Renal cortex interstitium (tissue), 11 donors: Measurements from ENCODE around the gene DNAJC16. TPM values are rescaled to one million over a fixed set of nuclear protein-coding genes. Genes with fewer than 3 reads are reported as not detected.
A peak's percentile ranks its signal among the peaks of the same experiment; 100 is the strongest.
"Not testable (repeated sequence)": the region's sequence is repeated elsewhere in the genome, so short reads cannot be mapped to it uniquely, and the experiment has no call there.

Experiments
- DNase-seq, 11 donors: peaks; one replicate each; pipeline ENCODE4 v3.0.0-alpha.2; 2013; ENCODE audit warnings: low read depth in 9 of 11, low spot score in 4 of 11; ENCODE audit errors: extremely low read depth in 1 of 11
- polyA plus RNA-seq, 3 donors: library from polyadenylated mRNA; unstranded; fragments of 120-200 nt; gene quantifications; one replicate each; pipeline ENCODE4 v1.2.1, GENCODE V29; 2013; ENCODE audit not compliant: insufficient read length in 3 of 3

The DNAJC16 gene
- polyA plus RNA-seq, 3 donors: 27.0 to 40.5 (median 31.6) TPM

GRCh38 chr1:15603050-15603965 lies 76.7 kb downstream of the DNAJC16 start:
- DNase-seq: peak; percentile 89 to 97 (median 94)

- not testable (repeated sequence) for DNase-seq
These were observed 77.3 kb downstream of the DNAJC16 start for GRCh38 chr1:15603966-15604282.

- not testable (repeated sequence) for DNase-seq
These were observed 77.8 kb downstream of the DNAJC16 start for GRCh38 chr1:15604400-15604799.

DNA sequence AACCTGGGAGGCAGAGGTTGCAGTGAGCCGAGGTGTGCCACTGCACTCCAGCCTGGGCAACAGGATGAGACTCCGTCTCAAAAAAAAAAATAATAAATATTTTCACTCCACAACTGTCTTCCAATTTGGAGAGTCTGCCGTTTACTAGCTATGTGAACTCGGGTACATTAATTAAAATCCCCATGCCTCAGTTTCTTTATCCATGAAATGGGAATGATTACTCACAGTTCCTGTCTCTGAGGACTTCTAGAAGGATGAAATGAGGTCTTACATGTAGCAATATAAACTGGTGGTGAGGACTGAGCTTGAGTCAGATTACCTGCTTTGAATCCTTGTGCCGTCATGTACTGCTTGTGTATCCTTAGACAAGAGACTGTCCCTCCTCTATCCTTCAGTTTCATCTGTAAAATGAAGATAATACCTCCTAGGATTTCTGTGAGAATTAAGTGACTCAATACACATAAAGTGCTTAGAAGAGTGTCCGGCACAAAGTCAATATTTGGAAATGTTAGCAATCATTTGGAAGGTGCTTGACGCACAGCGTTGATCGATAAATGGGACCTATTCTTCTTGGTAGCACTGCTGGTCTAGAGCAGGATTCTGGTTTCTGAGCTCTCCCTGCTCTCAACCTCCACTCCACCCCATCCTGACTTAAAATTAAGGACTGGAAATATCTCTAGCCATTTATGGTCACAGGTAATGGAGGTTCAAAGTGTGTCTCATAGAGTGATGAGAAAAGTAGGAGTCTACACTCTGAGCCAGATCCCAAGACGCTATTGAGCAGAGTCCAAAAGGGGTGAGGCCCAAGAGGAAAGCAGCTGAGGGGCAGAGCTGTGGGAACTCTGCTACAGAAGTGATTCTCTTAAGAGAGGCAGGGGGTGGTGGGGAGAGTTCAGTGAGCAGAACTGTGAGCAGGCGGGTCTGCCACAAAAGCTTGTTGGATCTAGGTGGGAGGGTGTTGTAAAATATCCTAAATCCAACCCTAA lies 79.0 kb downstream of the DNAJC16 start:
- no peak for DNase-seq

DNA sequence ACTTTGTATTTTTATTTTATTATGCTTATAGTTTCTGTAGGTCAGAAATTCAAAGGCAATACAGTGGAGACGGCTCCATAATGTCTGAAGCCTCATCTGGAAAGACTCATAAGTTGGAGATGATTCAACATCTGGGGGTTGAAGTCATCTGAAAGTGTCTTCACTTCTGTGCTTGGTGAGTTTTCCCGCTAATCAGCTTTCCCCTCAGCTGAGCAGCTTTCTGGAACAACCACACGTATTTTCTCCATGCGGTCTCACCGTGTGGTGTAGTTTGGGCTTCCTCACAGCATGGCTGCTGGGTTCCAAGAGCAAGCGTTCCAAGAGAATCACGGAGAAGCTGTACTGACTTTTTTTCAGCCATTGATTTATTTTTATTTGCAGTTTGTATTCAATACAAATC lies 83.0 kb downstream of the DNAJC16 start:
- DNase-seq: no peak

- DNase-seq: no peak
These were observed 83.5 kb downstream of the DNAJC16 start for GRCh38 chr1:15610167-15610566.

DNA sequence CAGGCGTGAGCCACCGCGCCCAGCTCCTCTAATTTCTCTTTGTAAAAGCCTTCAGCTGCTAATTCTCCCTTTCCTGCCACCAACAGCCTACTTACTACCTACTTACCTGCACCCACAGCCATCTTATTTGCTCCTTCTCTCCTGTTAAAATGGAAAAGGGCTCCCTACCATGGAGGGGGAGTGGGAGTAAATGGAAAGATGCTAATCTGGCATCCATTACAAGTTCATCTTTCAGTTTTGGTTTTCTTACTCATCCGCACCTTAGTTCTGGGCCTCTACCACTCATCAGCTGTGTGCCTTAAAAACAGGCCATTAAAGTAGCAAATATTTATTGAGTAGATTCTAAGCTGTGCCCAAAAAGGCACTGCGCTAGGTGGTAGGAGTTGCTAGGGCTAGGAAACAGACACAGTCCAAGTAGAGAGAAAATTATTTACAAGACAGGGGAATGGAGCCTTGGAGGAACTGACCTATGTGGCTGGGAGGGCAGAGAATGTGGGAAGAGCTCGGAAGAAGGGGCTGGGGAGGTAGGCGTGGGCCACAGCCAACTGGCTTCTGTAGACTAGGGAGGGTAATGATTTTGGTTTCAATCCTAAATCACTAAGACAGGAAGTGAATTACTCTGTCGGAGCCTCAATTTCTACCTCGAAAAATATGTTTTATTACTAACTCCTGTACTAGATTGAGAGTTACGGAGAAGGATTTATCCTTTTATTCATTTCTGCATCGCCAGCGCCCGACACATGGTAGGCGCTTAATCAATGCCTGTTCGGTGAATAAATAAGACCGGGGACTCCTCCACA lies 89.9 kb downstream of the DNAJC16 start:
- no peak for DNase-seq

- peak; percentile 92 to 99 (median 96) for DNase-seq
These were observed 90.8 kb downstream of the DNAJC16 start, which contains the start of gene DDI2 for GRCh38 chr1:15617173-15618076. TSS of gene DDI2 (plus strand) at chr1:15617458. CDS start at chr1:15617671, 213 bp downstream.

GRCh38 chr1:15618077-15618654 lies 91.5 kb downstream of the DNAJC16 start:
- no peak for DNase-seq

DNA sequence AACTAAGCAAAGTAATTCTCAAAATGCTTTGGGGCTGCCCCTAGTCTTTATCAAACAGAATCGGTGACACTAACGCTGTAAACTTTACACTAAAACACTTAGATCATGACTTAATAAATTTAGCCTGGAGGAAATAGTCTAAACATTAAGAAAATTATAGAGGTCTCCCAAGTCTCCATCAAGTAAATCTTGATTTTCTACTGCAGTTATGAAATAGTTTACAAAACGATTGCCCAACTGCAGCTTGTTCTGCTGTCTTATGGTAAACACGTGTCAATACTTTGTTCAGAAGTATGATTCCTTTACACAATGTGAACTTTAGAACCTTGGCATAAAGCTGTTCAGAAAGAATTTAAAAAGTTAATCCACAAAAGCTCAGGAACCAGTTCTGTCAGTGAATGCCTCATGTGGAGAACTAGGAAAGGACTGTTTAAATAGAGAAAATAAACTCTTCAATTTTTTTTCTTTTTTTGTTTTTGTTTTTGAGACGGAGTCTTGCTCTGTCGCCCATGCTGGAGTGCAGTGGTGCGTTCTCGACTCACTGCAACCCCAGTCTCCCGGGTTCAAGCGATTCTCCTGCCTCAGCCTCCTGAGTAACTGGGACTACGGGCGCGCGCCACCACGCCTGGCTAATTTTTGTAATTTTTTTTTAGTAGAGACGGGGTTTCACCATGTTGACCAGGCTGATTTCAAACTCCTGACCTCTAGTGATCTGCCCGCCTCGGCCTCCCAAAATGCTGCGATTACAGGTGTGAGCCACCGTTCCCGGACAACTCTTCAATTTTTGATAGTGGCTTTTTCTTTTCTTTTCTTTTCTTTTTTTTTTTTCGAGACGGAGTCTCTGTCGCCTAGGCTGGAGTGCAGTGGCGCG lies 92.2 kb downstream of the DNAJC16 start:
- no peak for DNase-seq

DNA sequence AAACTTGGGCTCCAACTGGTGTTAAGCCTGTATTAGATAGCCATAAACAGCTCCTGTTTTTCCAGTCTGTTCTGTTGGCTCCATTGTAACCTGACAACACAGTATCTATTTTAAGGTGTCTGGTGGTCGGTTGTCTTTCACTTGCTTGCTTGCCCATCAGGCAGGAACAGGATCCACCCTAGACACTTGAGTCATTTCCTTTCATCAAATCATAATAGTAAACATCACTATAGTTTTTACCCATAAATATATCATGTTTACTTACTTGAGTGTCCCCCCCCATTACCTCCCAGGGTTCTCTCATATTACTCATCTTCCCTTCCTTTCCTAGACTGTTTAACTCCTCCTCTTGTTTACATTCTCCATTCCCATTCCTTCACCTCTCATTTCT lies 93.5 kb downstream of the DNAJC16 start:
- no peak for DNase-seq

GRCh38 chr1:15620902-15621682 lies 94.4 kb downstream of the DNAJC16 start:
- no peak for DNase-seq

DNA sequence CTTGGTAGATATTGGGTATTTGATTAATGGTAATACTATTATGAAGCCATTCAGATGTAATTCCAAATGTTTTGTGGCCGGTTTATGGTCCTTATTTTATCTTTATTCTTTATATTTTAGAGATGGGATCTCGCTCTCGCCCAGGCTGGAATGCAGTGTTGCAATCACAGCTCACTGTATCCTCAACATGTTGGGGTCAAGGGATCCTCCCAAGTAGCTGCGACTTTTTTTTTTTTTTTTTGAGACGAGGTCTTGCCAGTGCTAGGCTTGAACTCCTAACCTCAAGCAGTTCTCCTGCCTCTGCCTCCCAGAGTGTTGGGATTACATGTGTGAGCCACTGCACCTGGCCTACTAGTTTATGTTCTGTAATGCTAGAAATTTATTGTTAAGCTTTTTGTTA lies 95.3 kb downstream of the DNAJC16 start:
- no peak for DNase-seq

DNA sequence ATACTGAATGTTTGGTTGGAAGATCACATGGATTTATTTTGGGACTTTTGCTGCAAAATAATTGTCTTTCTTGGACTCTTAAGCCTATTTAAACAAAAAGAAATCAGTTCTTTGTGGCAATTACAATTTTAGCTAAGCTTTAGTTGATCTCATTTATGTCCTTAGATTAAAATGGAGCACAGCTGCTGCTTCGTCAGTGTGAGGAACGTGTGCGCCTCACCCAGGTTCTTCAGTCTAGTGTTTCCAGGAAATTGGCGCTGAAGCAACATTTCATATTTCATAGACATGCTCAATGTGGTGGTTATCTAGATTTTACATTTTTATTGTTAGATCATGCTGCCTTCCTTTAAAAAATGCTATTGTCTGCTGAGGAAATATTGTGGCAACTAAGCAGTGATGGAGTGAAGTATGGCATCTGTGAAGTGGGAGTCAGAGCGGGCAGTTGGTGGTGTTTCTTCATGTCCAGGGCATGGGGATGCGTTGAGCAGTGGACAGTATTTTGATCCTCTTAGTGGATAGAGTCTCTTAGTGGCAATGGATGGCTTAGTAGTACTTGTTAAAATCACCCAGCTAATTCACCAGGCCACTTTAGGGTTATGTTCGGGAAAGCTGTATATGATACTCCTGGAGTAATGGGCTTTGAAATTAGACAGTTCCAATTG lies 96.2 kb downstream of the DNAJC16 start:
- no peak for DNase-seq

GRCh38 chr1:15623435-15623834 lies 96.8 kb downstream of the DNAJC16 start:
- no peak for DNase-seq
